Umbilical cord (tissue), 1 donor: Measurements from ENCODE around the gene LIMD2. TPM values are rescaled to one million over a fixed set of nuclear protein-coding genes. Genes with fewer than 3 reads are reported as not detected.

Source experiments
- total RNA-seq: library from RNA; depleted of rRNA; stranded (reverse); fragments of >200 nt; gene quantifications from one replicate; pipeline ENCODE4 v1.2.3, GENCODE V29; 2014; ENCODE audit warnings: low replicate concordance; ENCODE audit not compliant: insufficient read depth

The LIMD2 gene
- total RNA-seq, 1 donor from 2014 or later = 3.6 TPM

Other genes with a start within 250 kb of the LIMD2 start
- gene ACE, start 223.1 kb downstream of the LIMD2 start, total RNA-seq = 4.8 TPM
- not detected for gene KCNH6, start 176.8 kb downstream of the LIMD2 start, total RNA-seq
- 14.2 TPM for gene DCAF7, start 149.6 kb downstream of the LIMD2 start, total RNA-seq
- gene TACO1, start 99.2 kb downstream of the LIMD2 start, total RNA-seq = 9.4 TPM
- 33.7 TPM for gene MAP3K3, start 77.7 kb downstream of the LIMD2 start, total RNA-seq
- gene STRADA, start 41.7 kb upstream of the LIMD2 start, total RNA-seq = 10.6 TPM
- 58.5 TPM for gene CCDC47, start 73.5 kb upstream of the LIMD2 start, total RNA-seq
- 79.2 TPM for gene DDX42, start 74.0 kb upstream of the LIMD2 start, total RNA-seq
- 42.1 TPM for gene PSMC5, start 127.3 kb upstream of the LIMD2 start, total RNA-seq
- 45.5 TPM for gene FTSJ3, start 127.5 kb upstream of the LIMD2 start, total RNA-seq
- 103 TPM for gene SMARCD2, start 142.6 kb upstream of the LIMD2 start, total RNA-seq
- 4.3 TPM for gene CSH2, start 173.6 kb upstream of the LIMD2 start, total RNA-seq
- gene GH2, start 181.8 kb upstream of the LIMD2 start, total RNA-seq = 4.1 TPM
- gene CSH1, start 196.4 kb upstream of the LIMD2 start, total RNA-seq = 0.72 TPM
- gene CSHL1, start 211.1 kb upstream of the LIMD2 start, total RNA-seq = 5.5 TPM
- gene GH1, start 218.7 kb upstream of the LIMD2 start, total RNA-seq = not detected
- gene CD79B, start 232.2 kb upstream of the LIMD2 start, total RNA-seq = not detected